Epithelial cell of esophagus (primary cell): Measurements from ENCODE around the gene ZNF598.

ENCODE experiments used
- DNase-seq: peaks from one replicate; pipeline ENCODE4 v3.0.0; 2010; ENCODE audit warnings: low read depth
- H3K4me3 ChIP-seq: 2 replicates; pipeline ENCODE4 v1.5.1; 2011; ENCODE audit warnings: mild to moderate bottlenecking, low read length, control low read depth
- TF ChIP-seq, protein P1 (sequence below): IDR thresholded peaks from 2 replicates; pipeline ENCODE4 v1.5.1; 2011; ENCODE audit warnings: low read depth, mild to moderate bottlenecking, low read length, control low read depth, inconsistent platforms; ENCODE audit not compliant: insufficient read depth; ENCODE audit errors: missing control alignments

ZNF598 gene

DNA sequence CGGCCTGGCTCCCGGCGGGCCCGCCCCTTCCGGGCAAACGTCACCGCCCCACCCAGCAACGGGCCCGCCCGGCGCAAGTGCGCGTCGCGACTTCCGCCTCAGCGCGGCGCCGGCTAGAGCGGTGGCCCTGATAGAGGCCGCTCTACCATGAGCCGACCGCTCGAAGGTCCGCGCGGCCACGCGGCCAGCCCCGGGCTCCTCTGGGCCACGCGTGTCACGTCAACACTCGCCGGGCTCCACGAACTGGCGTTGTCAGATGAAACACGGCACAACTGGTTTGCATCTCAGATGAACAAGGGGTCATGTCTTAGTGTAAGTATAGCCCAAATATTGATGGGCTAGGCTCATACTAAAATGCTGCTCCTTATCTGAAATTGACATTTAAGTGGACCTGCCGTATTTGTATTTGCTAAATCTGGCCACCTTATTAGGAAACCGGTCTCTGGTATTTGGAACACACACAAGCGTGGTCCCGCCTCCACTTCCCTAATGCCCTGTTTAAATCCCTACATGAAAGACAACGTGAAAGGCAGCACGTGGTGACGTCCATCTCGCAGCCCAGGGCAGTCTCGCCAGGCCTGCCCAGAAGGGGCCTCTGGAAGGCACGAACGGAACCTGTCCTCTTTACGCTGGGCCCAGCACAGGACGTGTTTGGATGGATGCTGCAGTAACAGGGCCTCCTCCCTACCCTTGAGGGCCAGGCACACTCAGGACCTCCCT lies at the start of gene ZNF598:
Gene ZNF598 (minus strand): TSS at position 31 of the 720 bp plus-strand sequence.
- H3K4me3 ChIP-seq, result peak within 1 kb of the TSS; percentile 85
- TF ChIP-seq, protein P1, sequence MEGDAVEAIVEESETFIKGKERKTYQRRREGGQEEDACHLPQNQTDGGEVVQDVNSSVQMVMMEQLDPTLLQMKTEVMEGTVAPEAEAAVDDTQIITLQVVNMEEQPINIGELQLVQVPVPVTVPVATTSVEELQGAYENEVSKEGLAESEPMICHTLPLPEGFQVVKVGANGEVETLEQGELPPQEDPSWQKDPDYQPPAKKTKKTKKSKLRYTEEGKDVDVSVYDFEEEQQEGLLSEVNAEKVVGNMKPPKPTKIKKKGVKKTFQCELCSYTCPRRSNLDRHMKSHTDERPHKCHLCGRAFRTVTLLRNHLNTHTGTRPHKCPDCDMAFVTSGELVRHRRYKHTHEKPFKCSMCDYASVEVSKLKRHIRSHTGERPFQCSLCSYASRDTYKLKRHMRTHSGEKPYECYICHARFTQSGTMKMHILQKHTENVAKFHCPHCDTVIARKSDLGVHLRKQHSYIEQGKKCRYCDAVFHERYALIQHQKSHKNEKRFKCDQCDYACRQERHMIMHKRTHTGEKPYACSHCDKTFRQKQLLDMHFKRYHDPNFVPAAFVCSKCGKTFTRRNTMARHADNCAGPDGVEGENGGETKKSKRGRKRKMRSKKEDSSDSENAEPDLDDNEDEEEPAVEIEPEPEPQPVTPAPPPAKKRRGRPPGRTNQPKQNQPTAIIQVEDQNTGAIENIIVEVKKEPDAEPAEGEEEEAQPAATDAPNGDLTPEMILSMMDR, result no peak

DNA sequence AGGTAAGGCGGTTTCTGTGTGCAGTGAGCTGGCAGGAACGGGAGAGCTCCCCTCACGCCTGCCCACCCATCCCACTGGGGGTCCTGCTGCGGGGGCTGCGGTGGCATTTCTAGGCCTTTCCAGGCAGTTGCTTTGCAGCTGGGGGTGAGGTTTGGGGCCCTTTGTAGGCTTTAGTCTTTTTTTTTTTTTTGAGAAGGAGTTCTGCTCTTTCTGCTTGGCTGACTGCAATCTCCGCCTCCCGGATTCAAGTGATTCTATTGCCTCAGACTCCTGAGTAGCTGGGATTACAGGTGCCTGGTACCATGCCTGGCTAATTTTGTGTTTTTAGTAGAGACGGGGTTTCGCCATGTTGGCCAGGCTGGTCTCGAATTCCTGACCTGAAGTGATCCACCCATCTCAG lies 49.3 kb upstream of the ZNF598 start:
- no peak overlapping the region for H3K4me3 ChIP-seq
- DNase-seq, result no peak
- TF ChIP-seq, protein P1, result no peak

More for the DNA sequence above, at the start of gene ZNF598:
- DNase-seq, result peak; percentile 89

DNA sequence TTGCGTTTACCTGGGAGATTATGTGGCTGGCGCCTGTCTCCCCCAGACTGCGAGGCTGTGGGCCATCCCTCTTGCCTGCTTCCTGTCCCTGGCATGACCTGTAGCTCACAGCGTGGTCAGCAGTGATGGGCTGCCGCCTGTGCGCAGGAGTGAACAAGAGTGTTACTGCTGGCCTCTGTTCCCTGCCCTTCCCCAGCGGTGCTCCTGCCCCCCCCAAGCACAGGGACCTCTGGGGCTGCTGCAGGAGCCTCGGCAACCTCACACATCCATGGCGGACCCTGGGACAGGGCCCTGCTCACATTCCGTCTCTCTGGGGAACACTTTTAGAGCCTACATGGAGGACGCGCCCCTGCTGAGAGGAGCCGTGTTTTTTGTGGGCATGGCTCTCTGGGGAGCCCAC lies 48.8 kb upstream of the ZNF598 start:
- H3K4me3 ChIP-seq, result no peak overlapping the region
- TF ChIP-seq, protein P1, result no peak
- no peak for DNase-seq

DNA sequence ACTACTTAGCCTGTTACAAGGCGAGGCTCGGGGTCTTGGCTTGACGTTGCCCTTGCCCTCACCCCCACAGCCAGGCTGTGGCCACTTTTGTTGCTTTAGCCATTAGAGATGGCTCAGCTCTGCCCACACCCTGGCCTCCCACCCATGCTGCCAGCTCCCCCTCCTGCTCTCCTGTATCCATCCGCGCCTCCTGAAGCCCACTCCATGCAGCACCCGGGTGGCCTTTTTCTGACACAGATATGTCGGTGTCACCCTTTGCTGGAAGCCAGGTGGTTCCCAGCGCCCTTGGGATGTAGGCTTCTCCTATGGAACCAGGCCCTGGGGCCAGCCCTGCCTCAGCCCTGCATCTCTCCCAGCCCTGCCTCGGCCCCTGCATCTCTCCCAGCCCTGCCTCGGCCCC lies 47.8 kb upstream of the ZNF598 start:
- no peak overlapping the region for H3K4me3 ChIP-seq
- TF ChIP-seq, protein P1, result no peak
- no peak for DNase-seq

DNA sequence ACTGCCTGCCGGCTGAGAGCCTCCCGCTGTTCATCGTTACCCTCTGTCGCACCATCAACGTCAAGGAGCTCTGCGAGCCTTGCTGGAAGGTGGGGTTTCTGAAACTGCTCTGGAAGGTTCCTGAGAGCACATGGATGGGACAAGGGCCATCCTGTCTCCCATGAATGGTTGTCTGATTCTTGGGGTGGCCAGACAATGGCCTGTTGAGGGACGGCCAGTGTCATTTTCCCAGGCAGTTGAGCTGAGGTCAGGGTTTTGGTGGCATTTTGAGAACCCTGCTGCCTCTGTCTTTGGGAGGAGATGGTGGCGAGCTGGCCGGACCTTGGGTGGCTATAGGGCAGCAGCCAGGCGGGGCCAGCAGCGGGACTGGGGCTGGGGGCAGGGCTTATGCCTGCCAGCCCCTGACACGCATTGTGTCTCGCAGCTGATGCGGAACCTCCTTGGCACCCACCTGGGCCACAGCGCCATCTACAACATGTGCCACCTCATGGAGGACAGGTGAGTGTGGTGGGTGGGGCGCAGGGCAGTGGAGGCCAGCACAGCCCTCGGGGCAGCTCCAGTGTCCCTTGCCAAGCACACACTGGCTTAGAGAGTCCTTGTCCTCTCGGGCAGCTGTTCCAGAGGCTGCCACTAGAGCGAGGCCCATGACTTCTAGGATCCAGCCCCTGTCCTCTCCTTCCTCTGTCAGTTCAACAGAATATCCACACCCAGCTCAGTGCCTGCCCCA lies 47.2 kb upstream of the ZNF598 start:
- DNase-seq, result peak; percentile 33
- TF ChIP-seq, protein P1, result peak; percentile 50
- H3K4me3 ChIP-seq, result no peak overlapping the region

DNA sequence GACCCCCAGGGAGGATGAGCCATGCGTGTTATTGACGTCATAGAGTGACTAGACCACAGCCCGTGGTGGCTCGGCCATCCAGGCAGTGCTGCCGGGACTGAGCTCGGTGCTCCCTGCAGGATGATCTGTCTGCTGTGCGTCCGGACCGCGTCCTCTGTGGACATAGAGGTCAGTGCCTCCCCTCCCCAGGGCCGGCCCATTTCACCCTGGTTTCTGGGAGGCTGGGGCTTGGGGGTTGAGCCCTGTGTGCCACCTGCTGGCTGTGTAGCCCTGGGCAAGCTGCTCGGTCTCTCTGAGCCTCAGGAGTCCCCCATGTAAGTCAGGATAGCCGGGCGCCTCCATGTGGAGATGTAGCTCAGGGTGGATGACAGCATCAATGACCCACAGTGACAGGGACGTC lies 46.5 kb upstream of the ZNF598 start:
- TF ChIP-seq, protein P1, result no peak
- no peak overlapping the region for H3K4me3 ChIP-seq
- DNase-seq, result no peak
